Nephron progenitor cell (in vitro differentiated cells): ENCODE results near the gene DNAH10.

Source experiments
- DNase-seq: peaks from one replicate; pipeline ENCODE4 v3.0.0; 2021
- H3K27ac Mint-ChIP-seq: 2 replicates; pipeline ENCODE4 v1.8.0; 2021; ENCODE audit warnings: mild to moderate bottlenecking, moderate library complexity, mixed read lengths
- H3K27me3 Mint-ChIP-seq: 2 replicates; pipeline ENCODE4 v1.8.0; 2021; ENCODE audit warnings: mild to moderate bottlenecking, low read depth, mixed read lengths; ENCODE audit not compliant: poor library complexity
- H3K36me3 Mint-ChIP-seq: 2 replicates; pipeline ENCODE4 v1.8.0; 2021; ENCODE audit warnings: low read depth, mixed read lengths
- H3K4me1 Mint-ChIP-seq: 2 replicates; pipeline ENCODE4 v1.8.0; 2021; ENCODE audit warnings: mixed read lengths
- H3K4me3 Mint-ChIP-seq: 2 replicates; pipeline ENCODE4 v1.8.0; 2021; ENCODE audit warnings: mild to moderate bottlenecking, moderate library complexity, mixed read lengths
- H3K9me3 Mint-ChIP-seq: 2 replicates; pipeline ENCODE4 v1.8.0; 2021; ENCODE audit warnings: mild to moderate bottlenecking, moderate library complexity, mixed read lengths
- CTCF ChIP-seq: fragments of 200-600 bp; sonication (generic); IDR thresholded peaks from 2 replicates; pipeline ENCODE4 v1.5.0; 2021; ENCODE audit warnings: antibody characterized with exemption

DNAH10 gene

GRCh38 chr12:123771261-123771660 lies 9.2 kb downstream of the DNAH10 start:
- H3K9me3 Mint-ChIP-seq, result no peaks in the 10 kb centered on the region
- no peaks in the 10 kb centered on the region for H3K36me3 Mint-ChIP-seq
- H3K4me3 Mint-ChIP-seq, result no peak overlapping the region
- no peak overlapping the region for H3K27ac Mint-ChIP-seq
- no peak for DNase-seq
- H3K27me3 Mint-ChIP-seq, result peaks cover 58% of the 10 kb centered on the region
- no peaks in the 10 kb centered on the region for H3K4me1 Mint-ChIP-seq
- no peak for TF ChIP-seq CTCF

GRCh38 chr12:123772074-123772473 lies 10.0 kb downstream of the DNAH10 start:
- no peaks in the 10 kb centered on the region for H3K9me3 Mint-ChIP-seq
- no peak overlapping the region for H3K4me3 Mint-ChIP-seq
- H3K4me1 Mint-ChIP-seq, result no peaks in the 10 kb centered on the region
- TF ChIP-seq CTCF, result no peak
- H3K27me3 Mint-ChIP-seq, result peaks cover 57% of the 10 kb centered on the region
- H3K36me3 Mint-ChIP-seq, result no peaks in the 10 kb centered on the region
- no peak overlapping the region for H3K27ac Mint-ChIP-seq
- DNase-seq, result no peak

- H3K4me1 Mint-ChIP-seq, result no peaks in the 10 kb centered on the region
- DNase-seq, result no peak
- H3K4me3 Mint-ChIP-seq, result no peak overlapping the region
- H3K27ac Mint-ChIP-seq, result no peak overlapping the region
- peaks cover 56% of the 10 kb centered on the region for H3K27me3 Mint-ChIP-seq
- H3K9me3 Mint-ChIP-seq, result no peaks in the 10 kb centered on the region
- TF ChIP-seq CTCF, result no peak
- H3K36me3 Mint-ChIP-seq, result no peaks in the 10 kb centered on the region
Observed at GRCh38 chr12:123773375-123773774, 11.3 kb downstream of the DNAH10 start.

GRCh38 chr12:123779551-123779950 lies 17.4 kb downstream of the DNAH10 start:
- H3K9me3 Mint-ChIP-seq, result peaks cover 13% of the 10 kb centered on the region
- H3K27me3 Mint-ChIP-seq, result peaks cover 53% of the 10 kb centered on the region
- no peak for TF ChIP-seq CTCF
- H3K27ac Mint-ChIP-seq, result no peak overlapping the region
- no peak overlapping the region for H3K4me3 Mint-ChIP-seq
- H3K4me1 Mint-ChIP-seq, result no peaks in the 10 kb centered on the region
- DNase-seq, result no peak
- H3K36me3 Mint-ChIP-seq, result no peaks in the 10 kb centered on the region

- H3K4me3 Mint-ChIP-seq, result no peak overlapping the region
- DNase-seq, result no peak
- H3K36me3 Mint-ChIP-seq, result no peaks in the 10 kb centered on the region
Observed at GRCh38 chr12:123782997-123783792, 21.1 kb downstream of the DNAH10 start.

More at GRCh38 chr12:123782997-123783792, 21.1 kb downstream of the DNAH10 start:
- H3K27ac Mint-ChIP-seq, result no peak overlapping the region
- no peaks in the 10 kb centered on the region for H3K4me1 Mint-ChIP-seq
- TF ChIP-seq CTCF, result no peak
- peaks cover 57% of the 10 kb centered on the region for H3K27me3 Mint-ChIP-seq
- H3K9me3 Mint-ChIP-seq, result peaks cover 13% of the 10 kb centered on the region
